ENCODE measurements around the gene IL31RA. TPM values are rescaled to one million over a fixed set of nuclear protein-coding genes. Genes with fewer than 3 reads are reported as not detected.

IL31RA gene
- total RNA-seq, 1 experiment from 2014 or later: 0.24 TPM

GRCh38 chr5:55969956-55970355, 118.8 kb downstream of the IL31RA start:
- no peak for DNase-seq (ENCODE audit: low spot score)
- TF ChIP-seq EZH2 (IDR thresholded peaks at IDR 0.05; ENCODE audit: borderline replicate concordance, low read depth, low read length, poor library complexity, severe bottlenecking): no peak
- TF ChIP-seq, protein P1, sequence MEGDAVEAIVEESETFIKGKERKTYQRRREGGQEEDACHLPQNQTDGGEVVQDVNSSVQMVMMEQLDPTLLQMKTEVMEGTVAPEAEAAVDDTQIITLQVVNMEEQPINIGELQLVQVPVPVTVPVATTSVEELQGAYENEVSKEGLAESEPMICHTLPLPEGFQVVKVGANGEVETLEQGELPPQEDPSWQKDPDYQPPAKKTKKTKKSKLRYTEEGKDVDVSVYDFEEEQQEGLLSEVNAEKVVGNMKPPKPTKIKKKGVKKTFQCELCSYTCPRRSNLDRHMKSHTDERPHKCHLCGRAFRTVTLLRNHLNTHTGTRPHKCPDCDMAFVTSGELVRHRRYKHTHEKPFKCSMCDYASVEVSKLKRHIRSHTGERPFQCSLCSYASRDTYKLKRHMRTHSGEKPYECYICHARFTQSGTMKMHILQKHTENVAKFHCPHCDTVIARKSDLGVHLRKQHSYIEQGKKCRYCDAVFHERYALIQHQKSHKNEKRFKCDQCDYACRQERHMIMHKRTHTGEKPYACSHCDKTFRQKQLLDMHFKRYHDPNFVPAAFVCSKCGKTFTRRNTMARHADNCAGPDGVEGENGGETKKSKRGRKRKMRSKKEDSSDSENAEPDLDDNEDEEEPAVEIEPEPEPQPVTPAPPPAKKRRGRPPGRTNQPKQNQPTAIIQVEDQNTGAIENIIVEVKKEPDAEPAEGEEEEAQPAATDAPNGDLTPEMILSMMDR (conservative IDR thresholded peaks at IDR 0.05; ENCODE audit: low read depth, low read length): no peak
- CTCF ChIA-PET: no interaction called here
- intact Hi-C loops (cut with micrococcal nuclease; ENCODE audit: unreplicated experiment): no loop called here
- POLR2A ChIA-PET (ENCODE audit: low non-redundant PET): no interaction called here
- Histone ChIP-seq H3K9me3 (ENCODE audit: low read depth, low read length, poor library complexity, severe bottlenecking) (no peaks in the 10 kb centered on the region), H3K4me3 (ENCODE audit: low read depth, low read length, poor library complexity, severe bottlenecking) (no peak overlapping the region), H3K27me3 (replicated peaks; ENCODE audit: insufficient read depth, low read depth, low read length, poor library complexity) (no peaks in the 10 kb centered on the region), H3K36me3 (ENCODE audit: insufficient read depth, low read length, poor library complexity, severe bottlenecking) (no peaks in the 10 kb centered on the region), H3K4me1 (ENCODE audit: insufficient read depth, low read length, poor library complexity, severe bottlenecking) (no peaks in the 10 kb centered on the region), H3K27ac (ENCODE audit: low read depth, low read length, poor library complexity, severe bottlenecking) (no peak overlapping the region)
- BruUV-seq (replicated peaks): no TSS peak

Other genes starting within 250 kb of the IL31RA start
- gene SLC38A9, start 139.0 kb upstream of the IL31RA start, total RNA-seq (2021): 21.0 and 22.1 TPM in 2 replicates
- not detected in 2 replicates for gene DDX4, start 113.3 kb upstream of the IL31RA start, total RNA-seq (2021)
- gene IL6ST, start 143.6 kb downstream of the IL31RA start, total RNA-seq (2021): 39.8 and 42.2 TPM in 2 replicates